ENCODE measurements around the gene AQP5. TPM values are rescaled to one million over a fixed set of nuclear protein-coding genes. Genes with fewer than 3 reads are reported as not detected.

Gene AQP5
- total RNA-seq, 3 donors from 2014 or later (not counting 1 experiment from before 2014, with no cell fraction given): not detected

- Mint-ChIP-seq H3K9me3 (no peaks in the 10 kb centered on the region), H3K27ac (no peak overlapping the region), H3K36me3 (no peaks in the 10 kb centered on the region), H3K4me3 (no peak overlapping the region), H3K27me3 (ENCODE audit: low read depth in 2 of 2) (peaks cover 0 to 5% of the 10 kb centered on the region in 2 donors), H3K4me1 (no peaks in the 10 kb centered on the region)
- Histone ChIP-seq H3K27me3 (ENCODE audit: control insufficient read depth, insufficient read depth, low read length) (no peaks in the 10 kb centered on the region), H3K4me3 (ENCODE audit: low read length) (no peak overlapping the region), H3K9me3 (ENCODE audit: control insufficient read depth, insufficient read depth, low read length) (no peaks in the 10 kb centered on the region), H3K27ac (ENCODE audit: low read length) (no peak overlapping the region), H3K36me3 (ENCODE audit: control insufficient read depth, insufficient read depth, low read length) (no peaks in the 10 kb centered on the region), H3K4me1 (ENCODE audit: control insufficient read depth, insufficient read depth, low read length) (no peaks in the 10 kb centered on the region)
- WGBS (ENCODE audit: insufficient coverage): 97% methylated on average over 7 of the region's 7 CpGs
- ATAC-seq (no peak), DNase-seq (no peak)
- TF ChIP-seq, protein P1, sequence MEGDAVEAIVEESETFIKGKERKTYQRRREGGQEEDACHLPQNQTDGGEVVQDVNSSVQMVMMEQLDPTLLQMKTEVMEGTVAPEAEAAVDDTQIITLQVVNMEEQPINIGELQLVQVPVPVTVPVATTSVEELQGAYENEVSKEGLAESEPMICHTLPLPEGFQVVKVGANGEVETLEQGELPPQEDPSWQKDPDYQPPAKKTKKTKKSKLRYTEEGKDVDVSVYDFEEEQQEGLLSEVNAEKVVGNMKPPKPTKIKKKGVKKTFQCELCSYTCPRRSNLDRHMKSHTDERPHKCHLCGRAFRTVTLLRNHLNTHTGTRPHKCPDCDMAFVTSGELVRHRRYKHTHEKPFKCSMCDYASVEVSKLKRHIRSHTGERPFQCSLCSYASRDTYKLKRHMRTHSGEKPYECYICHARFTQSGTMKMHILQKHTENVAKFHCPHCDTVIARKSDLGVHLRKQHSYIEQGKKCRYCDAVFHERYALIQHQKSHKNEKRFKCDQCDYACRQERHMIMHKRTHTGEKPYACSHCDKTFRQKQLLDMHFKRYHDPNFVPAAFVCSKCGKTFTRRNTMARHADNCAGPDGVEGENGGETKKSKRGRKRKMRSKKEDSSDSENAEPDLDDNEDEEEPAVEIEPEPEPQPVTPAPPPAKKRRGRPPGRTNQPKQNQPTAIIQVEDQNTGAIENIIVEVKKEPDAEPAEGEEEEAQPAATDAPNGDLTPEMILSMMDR (IDR thresholded peaks at IDR 0.05): no peak
- intact Hi-C loops (cut with micrococcal nuclease): no loop called here
These were observed 38.5 kb upstream of the AQP5 start for GRCh38 chr12:49923035-49923644.

- Mint-ChIP-seq H3K4me3 (no peak overlapping the region), H3K9me3 (no peaks in the 10 kb centered on the region), H3K36me3 (no peaks in the 10 kb centered on the region), H3K27me3 (ENCODE audit: low read depth in 2 of 2) (peaks cover 0 to 5% of the 10 kb centered on the region in 2 donors), H3K4me1 (no peaks in the 10 kb centered on the region), H3K27ac (no peak overlapping the region)
- Histone ChIP-seq H3K4me3 (ENCODE audit: low read length) (no peak overlapping the region), H3K9me3 (ENCODE audit: control insufficient read depth, insufficient read depth, low read length) (no peaks in the 10 kb centered on the region), H3K27ac (ENCODE audit: low read length) (no peak overlapping the region), H3K27me3 (ENCODE audit: control insufficient read depth, insufficient read depth, low read length) (no peaks in the 10 kb centered on the region), H3K36me3 (ENCODE audit: control insufficient read depth, insufficient read depth, low read length) (no peaks in the 10 kb centered on the region), H3K4me1 (ENCODE audit: control insufficient read depth, insufficient read depth, low read length) (no peaks in the 10 kb centered on the region)
- TF ChIP-seq, protein P1 (IDR thresholded peaks at IDR 0.05): no peak
- ATAC-seq (peak in 1 of 3 donors; percentile 24), DNase-seq (no peak)
- intact Hi-C loops (cut with micrococcal nuclease): no loop called here
- 86% methylated on average over 15 of the region's 15 CpGs for WGBS (ENCODE audit: insufficient coverage)
These were observed 37.7 kb upstream of the AQP5 start for GRCh38 chr12:49923880-49924556.

DNA sequence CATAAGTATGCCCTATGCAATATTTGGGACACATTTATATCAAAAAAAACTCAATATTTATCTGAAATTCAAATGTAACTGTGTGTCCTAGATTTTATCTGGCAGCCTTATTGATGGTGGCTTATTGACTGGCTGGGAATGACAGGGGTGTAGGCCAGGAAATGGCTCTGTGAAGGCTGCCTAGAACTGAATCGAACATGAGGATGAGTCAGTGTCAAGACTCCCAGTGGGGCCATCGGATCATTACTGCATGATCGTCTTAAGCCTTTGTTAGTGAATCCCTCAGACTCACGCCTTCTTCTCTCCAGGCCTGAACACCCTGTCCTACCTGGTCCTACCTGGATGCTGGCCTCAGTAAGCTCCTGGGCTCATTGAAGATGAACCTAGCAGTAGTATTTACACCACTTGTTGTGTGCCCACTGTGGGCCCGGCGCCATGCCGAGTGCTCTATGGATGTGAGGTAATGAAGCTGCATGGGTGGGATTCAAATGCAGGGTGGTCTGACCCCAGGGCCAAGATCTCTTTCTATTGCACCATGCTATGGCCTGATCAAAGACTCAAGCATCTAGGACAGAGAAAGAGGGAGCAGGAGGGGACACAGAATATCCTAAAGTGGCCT, 36.9 kb upstream of the AQP5 start:
- Mint-ChIP-seq H3K4me3 (no peak overlapping the region), H3K36me3 (no peaks in the 10 kb centered on the region)
- WGBS (ENCODE audit: insufficient coverage): 94% methylated on average over 7 of the region's 7 CpGs

More for the DNA sequence above, 36.9 kb upstream of the AQP5 start:
- intact Hi-C loops (cut with micrococcal nuclease): no loop called here
- Histone ChIP-seq H3K4me3 (ENCODE audit: low read length) (no peak overlapping the region), H3K9me3 (ENCODE audit: control insufficient read depth, insufficient read depth, low read length) (no peaks in the 10 kb centered on the region), H3K36me3 (ENCODE audit: control insufficient read depth, insufficient read depth, low read length) (no peaks in the 10 kb centered on the region), H3K4me1 (ENCODE audit: control insufficient read depth, insufficient read depth, low read length) (no peaks in the 10 kb centered on the region), H3K27me3 (ENCODE audit: control insufficient read depth, insufficient read depth, low read length) (no peaks in the 10 kb centered on the region), H3K27ac (ENCODE audit: low read length) (no peak overlapping the region)
- TF ChIP-seq, protein P1 (IDR thresholded peaks at IDR 0.05): no peak
- DNase-seq (no peak), ATAC-seq (no peak)
- Mint-ChIP-seq H3K27ac (no peak overlapping the region), H3K4me1 (no peaks in the 10 kb centered on the region), H3K9me3 (no peaks in the 10 kb centered on the region), H3K27me3 (ENCODE audit: low read depth in 2 of 2) (peaks cover 0 to 6% of the 10 kb centered on the region in 2 donors)

Data from natural killer cell (primary cell).